Measurements from ENCODE around the gene RCOR1.

Gene RCOR1

GRCh38 chr14:102678394-102678793 is 85.9 kb downstream of the RCOR1 start:
- DNase-seq (ENCODE audit: low read depth in 3 of 3) = no peak

GRCh38 chr14:102683399-102684297 is 91.2 kb downstream of the RCOR1 start:
- DNase-seq (ENCODE audit: low read depth in 3 of 3) = no peak

DNA sequence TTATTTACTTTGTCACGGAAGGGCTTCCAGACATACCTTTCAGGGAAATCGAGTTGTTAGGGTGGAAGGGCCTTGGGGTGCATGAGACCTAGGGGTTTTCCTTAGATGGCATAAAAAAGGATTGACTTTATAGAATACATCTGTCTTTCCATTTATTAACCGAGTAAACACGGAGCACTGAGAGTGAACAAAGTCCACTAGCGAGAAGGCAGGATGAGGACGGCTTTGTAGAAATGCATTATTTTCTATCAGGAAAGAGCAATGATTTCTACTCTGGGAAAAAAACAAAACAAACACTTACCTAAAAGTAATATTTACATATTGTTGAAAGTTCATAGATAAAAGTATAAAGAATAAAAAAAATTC is 91.8 kb downstream of the RCOR1 start:
- DNase-seq (ENCODE audit: low read depth in 3 of 3) = no peak

DNA sequence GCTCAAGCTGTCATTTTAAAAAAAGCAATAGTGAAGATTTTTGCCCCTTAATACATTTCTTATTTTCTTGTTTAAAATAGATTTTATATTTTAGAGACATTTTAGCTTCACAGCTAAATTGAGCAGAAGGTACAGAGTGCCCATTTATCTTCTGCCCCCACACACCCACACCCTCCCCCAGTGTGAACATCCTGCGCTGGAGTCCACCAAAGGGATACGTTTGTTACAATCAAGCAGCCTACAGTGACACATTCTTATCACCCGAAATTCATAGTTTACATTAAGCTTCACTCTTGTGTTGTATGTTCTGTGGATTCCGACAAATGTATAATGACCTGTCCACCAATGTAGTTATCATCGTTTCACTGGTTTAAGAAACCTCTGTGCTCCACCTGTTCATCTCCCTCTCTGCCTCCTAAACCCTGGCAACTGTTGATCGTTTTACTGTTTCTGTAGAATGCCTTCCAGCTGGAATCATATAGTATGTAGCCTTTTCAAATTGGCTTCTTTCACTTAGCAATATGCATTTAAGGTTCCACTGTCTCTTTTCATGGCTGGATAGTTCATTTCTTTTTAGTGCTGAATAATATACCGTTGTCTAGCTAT is 93.8 kb downstream of the RCOR1 start:
- no peak for DNase-seq (ENCODE audit: low read depth in 3 of 3)

GRCh38 chr14:102688290-102688689 is 95.8 kb downstream of the RCOR1 start:
- no peak for DNase-seq (ENCODE audit: low read depth in 3 of 3)

- DNase-seq (ENCODE audit: low read depth in 3 of 3) = no peak
Observed at GRCh38 chr14:102690509-102691286, 98.2 kb downstream of the RCOR1 start.

DNA sequence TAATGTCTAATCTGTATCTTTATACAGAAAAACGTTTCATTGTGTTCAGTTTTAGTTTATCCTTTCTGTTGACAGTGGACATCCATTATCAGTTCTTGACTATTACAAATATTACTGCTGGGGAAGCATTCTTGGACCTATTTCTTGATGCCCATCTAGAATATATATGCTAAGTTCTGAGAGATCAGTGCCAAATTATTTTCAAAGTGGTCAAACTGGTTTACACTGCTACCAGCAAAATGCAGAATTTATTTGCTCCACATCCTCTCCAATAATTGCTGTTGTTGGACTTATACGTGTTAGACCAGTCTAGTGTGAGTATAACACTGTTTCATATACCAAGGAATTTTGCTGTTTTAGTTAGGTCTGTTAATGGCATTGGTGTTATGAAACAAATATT is 99.3 kb downstream of the RCOR1 start:
- DNase-seq (ENCODE audit: low read depth in 3 of 3) = no peak

DNA sequence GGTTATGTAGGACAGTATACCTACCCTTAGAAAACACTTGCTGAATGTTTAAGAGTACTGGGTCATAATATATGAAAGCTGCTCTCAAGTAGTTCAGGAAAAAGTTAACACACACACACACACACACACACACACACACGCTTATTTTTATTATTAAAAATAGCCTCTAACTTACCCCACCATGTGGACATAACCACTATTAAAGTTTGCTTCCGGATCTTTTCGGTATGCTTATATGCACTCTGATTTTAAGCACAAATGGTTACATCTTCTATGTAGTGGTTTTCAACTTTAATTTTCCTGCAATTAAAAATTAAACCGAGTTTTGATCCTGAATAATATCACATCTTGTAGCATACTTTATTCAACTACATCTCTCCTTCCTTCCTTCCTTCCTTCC is 99.9 kb downstream of the RCOR1 start:
- no peak for DNase-seq (ENCODE audit: low read depth in 3 of 3)

- no peak for DNase-seq (ENCODE audit: low read depth in 3 of 3)
Observed at GRCh38 chr14:102693006-102693755, 100.7 kb downstream of the RCOR1 start.

DNA sequence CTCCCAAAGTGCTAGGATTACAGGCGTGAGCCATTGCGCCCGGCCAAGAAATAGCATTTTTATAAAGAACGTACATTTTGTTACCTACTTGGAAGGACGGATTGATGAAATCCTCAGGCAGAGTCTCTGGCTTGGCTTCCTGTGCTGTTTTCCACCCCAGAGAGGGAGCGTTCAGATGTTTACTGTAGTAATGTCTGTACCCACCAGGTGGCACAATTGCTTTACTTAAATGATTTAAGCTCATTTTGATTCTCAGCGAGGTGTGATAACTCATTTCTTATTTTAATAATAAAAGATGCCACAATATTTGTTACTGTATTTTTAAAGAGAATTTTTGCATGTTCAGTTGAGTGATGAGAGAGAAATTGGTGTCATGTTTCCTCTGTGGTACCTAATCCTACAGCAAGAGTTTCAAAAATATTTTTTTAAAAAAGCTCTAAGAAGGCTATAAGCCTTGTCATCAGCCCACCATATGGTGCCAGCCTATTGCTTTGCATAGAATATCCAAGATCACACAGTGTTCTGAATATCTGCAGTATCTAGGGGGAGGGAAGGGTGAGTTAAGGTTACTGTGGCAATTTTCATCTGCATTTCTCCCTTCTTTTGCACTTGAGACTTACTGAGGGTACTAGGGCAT is 102.2 kb downstream of the RCOR1 start:
- DNase-seq (ENCODE audit: low read depth in 3 of 3) = peak; percentile 20 to 41 (median 21)

- no peak for DNase-seq (ENCODE audit: low read depth in 3 of 3)
Observed at GRCh38 chr14:102695167-102695555, 102.7 kb downstream of the RCOR1 start.

DNA sequence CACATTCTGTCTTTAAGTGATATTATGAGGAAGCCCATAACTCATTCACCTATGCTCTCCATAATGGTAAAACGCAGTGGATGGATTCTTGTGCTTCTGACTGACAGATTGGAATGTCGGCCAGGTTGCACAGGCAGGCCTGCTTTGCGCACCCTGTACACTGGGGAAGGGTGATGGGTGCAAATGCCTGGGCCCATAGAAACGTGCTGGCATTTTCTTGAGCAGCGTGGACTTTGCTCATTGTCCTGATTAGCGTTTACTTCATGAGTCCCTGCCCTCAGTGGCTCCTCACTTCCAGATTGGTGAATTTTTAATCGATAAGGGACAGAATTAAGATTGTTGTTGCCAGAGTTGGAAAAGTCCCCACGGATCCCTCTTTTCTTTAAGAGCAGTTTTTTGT is 103.9 kb downstream of the RCOR1 start:
- DNase-seq (ENCODE audit: low read depth in 3 of 3) = no peak

- DNase-seq (ENCODE audit: low read depth in 3 of 3) = no peak
Observed at GRCh38 chr14:102696856-102697495, 104.5 kb downstream of the RCOR1 start.

- DNase-seq (ENCODE audit: low read depth in 3 of 3) = no peak
Observed at GRCh38 chr14:102697501-102697900, 105.1 kb downstream of the RCOR1 start.

DNA sequence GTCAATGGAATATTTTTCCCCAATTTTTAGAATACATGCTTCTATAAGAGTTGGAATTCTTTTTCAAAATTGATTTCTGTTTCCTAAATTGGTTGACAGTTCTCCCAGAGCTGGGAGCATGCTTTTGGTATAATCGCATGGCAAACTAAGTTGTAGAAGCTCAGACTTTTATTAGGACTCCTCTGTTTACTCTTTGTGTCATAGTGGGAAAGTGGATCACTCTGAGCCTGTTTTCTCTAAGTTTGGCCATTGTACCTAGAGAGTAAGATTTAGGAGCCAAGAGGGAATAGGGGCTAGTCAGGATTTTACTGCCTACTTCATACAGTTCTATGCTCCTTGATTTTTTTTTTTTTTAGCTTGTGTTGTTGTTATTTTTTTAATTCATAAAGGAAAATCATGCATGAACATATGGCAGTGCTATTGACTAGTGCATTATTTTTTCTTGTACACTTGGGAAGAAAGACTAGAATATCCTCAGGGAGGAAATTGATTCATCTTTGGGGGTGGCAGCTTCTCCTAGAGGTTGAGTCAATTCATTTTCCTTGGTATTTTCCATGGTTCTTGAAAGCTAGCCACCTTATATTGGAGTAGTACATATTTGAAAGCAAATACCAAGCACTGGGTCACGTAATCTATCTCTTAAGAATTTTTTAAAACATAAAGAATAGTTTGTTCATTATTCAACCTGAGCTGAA is 107.1 kb downstream of the RCOR1 start:
- no peak for DNase-seq (ENCODE audit: low read depth in 3 of 3)

GRCh38 chr14:102708494-102708893 is 116.0 kb downstream of the RCOR1 start:
- DNase-seq (ENCODE audit: low read depth in 3 of 3) = no peak

- DNase-seq (ENCODE audit: low read depth in 3 of 3) = no peak
Observed at GRCh38 chr14:102711207-102711606, 118.8 kb downstream of the RCOR1 start.

- DNase-seq (ENCODE audit: low read depth in 3 of 3) = no peak
Observed at GRCh38 chr14:102711946-102712345, 119.5 kb downstream of the RCOR1 start.

GRCh38 chr14:102717276-102717675 is 124.8 kb downstream of the RCOR1 start:
- DNase-seq (ENCODE audit: low read depth in 3 of 3) = no peak

DNA sequence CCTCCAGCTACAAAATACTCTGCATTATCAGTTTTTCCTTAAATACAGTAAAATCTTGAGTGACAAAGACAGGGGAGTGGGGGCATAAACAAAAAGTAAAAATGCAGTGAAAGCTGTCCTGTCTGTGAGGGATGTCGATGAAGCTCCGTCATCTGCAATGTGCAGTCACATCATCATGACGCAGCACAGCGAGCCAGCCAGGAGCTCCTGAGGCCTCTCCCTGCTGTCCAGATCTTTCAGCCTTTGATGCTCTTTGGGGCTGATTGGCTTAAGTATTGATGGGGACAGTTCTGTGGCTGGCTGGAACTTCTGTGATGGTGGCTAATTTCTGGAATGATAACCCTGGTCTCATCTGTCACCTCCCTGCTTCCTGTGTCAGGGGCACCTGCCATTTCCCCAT is 130.2 kb downstream of the RCOR1 start:
- no peak for DNase-seq (ENCODE audit: low read depth in 3 of 3)

Measured in stimulated activated CD4-positive, alpha-beta T cell treated with anti-CD3 and anti-CD28 coated beads, TNF-alpha, amount 100 ng/mL, for 24 hours (primary cell).